ENCODE results near the gene ASIC4.
A peak's percentile ranks its signal among the peaks of the same experiment; 100 is the strongest.

Gene ASIC4

GRCh38 chr2:219545943-219546352, 31.7 kb downstream of the ASIC4 start:
- Histone ChIP-seq H3K9me3 (no peaks in the 10 kb centered on the region), H3K27me3 (no peaks in the 10 kb centered on the region), H3K36me3 (peaks cover 12% of the 10 kb centered on the region), H3K4me3 (ENCODE audit: low read depth, low read length) (no peak overlapping the region), H3K4me1 (no peaks in the 10 kb centered on the region)
- DNase-seq = no peak
- TF ChIP-seq CTCF (IDR thresholded peaks at IDR 0.05; ENCODE audit: low read depth, low read length) = no peak

GRCh38 chr2:219547621-219548020, 33.3 kb downstream of the ASIC4 start:
- H3K4me1 ChIP-seq = no peaks in the 10 kb centered on the region
- no peak for TF ChIP-seq CTCF (IDR thresholded peaks at IDR 0.05; ENCODE audit: low read depth, low read length)
- no peak for DNase-seq
- no peaks in the 10 kb centered on the region for H3K27me3 ChIP-seq
- no peak overlapping the region for H3K4me3 ChIP-seq (ENCODE audit: low read depth, low read length)
- no peaks in the 10 kb centered on the region for H3K9me3 ChIP-seq
- peaks cover 5% of the 10 kb centered on the region for H3K36me3 ChIP-seq

GRCh38 chr2:219548990-219549389, 34.7 kb downstream of the ASIC4 start:
- Histone ChIP-seq H3K4me3 (ENCODE audit: low read depth, low read length) (no peak overlapping the region), H3K4me1 (peaks cover 5% of the 10 kb centered on the region; the same call in 1 of the 2 replicates), H3K9me3 (no peaks in the 10 kb centered on the region), H3K27me3 (no peaks in the 10 kb centered on the region), H3K36me3 (peaks cover 5% of the 10 kb centered on the region)
- TF ChIP-seq CTCF (IDR thresholded peaks at IDR 0.05; ENCODE audit: low read depth, low read length) = no peak
- no peak for DNase-seq

- Histone ChIP-seq H3K36me3 (peaks cover 5% of the 10 kb centered on the region), H3K4me3 (ENCODE audit: low read depth, low read length) (no peak overlapping the region), H3K9me3 (no peaks in the 10 kb centered on the region), H3K4me1 (peaks cover 5% of the 10 kb centered on the region; the same call in 1 of the 2 replicates), H3K27me3 (no peaks in the 10 kb centered on the region)
- DNase-seq = no peak
- no peak for TF ChIP-seq CTCF (IDR thresholded peaks at IDR 0.05; ENCODE audit: low read depth, low read length)
Measured at GRCh38 chr2:219549619-219550018, 35.3 kb downstream of the ASIC4 start.

- Histone ChIP-seq H3K4me1 (peaks cover 5% of the 10 kb centered on the region; the same call in 1 of the 2 replicates), H3K4me3 (ENCODE audit: low read depth, low read length) (peak overlapping the region; percentile 72), H3K9me3 (no peaks in the 10 kb centered on the region), H3K36me3 (peaks cover 5% of the 10 kb centered on the region), H3K27me3 (no peaks in the 10 kb centered on the region)
- no peak for TF ChIP-seq CTCF (IDR thresholded peaks at IDR 0.05; ENCODE audit: low read depth, low read length)
- DNase-seq = peak; percentile 76
Measured at GRCh38 chr2:219551441-219552381, 37.4 kb downstream of the ASIC4 start.
